Brain microvascular endothelial cell (primary cell): ENCODE measurements around the gene CLIP3.

Source experiments
- DNase-seq: peaks from one replicate; pipeline ENCODE4 v3.0.0-alpha.2; 2020
- H3K27ac ChIP-seq: fragments of 250-450 bp; sonication (Bioruptor Pico); 2 replicates; pipeline ENCODE4 v1.5.1; 2020; ENCODE audit warnings: mild to moderate bottlenecking, moderate library complexity
- H3K27me3 ChIP-seq: fragments of 250-450 bp; sonication (Bioruptor Pico); replicated peaks from 2 replicates; pipeline ENCODE4 v1.5.1; 2020; ENCODE audit warnings: mild to moderate bottlenecking
- H3K36me3 ChIP-seq: fragments of 250-450 bp; sonication (Bioruptor Pico); replicated peaks from 2 replicates; pipeline ENCODE4 v1.5.1; 2020; ENCODE audit warnings: mild to moderate bottlenecking
- H3K4me3 ChIP-seq: 2 replicates; pipeline ENCODE4 v1.5.1; 2011; ENCODE audit warnings: low read depth, mild to moderate bottlenecking, control low read depth, low read length, moderate library complexity
- in situ Hi-C: cut with HindIII; loops from 2 replicates; pipeline ENCODE4 v1.10.0; 2017; ENCODE audit warnings: low sequenced_read_pairs, low pct_ligation_motif_present
- TF ChIP-seq, protein P1 (sequence below): IDR thresholded peaks from 2 replicates; pipeline ENCODE4 v1.5.1; 2011; ENCODE audit warnings: low read depth, mild to moderate bottlenecking, moderate library complexity, low read length, control low read depth, inconsistent platforms; ENCODE audit errors: missing control alignments

CLIP3 gene

DNA sequence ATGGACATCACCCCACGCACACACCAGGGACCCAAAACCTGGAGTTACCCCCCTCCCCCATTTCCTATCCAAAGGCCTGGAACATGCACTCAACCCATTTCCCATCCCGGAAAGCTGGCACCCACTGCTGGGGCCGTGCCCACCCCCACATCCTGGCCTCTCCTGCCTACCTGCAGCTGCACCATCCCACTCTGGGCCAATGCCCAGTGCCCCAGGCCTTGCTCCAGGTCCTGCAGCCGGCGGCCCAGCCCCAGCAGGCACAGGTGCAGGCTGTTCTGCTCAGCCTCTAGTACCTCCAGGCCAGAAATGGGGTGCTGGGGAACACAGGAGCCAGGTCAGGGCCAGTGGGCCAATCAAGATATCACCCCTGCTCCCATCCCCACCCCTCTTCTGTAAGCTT is 25.7 kb downstream of the CLIP3 start:
- no peak overlapping the region for H3K27ac ChIP-seq
- in situ Hi-C loops, result no loop called here
- no peak for DNase-seq
- H3K4me3 ChIP-seq, result no peak overlapping the region
- H3K36me3 ChIP-seq, result no peaks in the 10 kb centered on the region
- TF ChIP-seq, protein P1, sequence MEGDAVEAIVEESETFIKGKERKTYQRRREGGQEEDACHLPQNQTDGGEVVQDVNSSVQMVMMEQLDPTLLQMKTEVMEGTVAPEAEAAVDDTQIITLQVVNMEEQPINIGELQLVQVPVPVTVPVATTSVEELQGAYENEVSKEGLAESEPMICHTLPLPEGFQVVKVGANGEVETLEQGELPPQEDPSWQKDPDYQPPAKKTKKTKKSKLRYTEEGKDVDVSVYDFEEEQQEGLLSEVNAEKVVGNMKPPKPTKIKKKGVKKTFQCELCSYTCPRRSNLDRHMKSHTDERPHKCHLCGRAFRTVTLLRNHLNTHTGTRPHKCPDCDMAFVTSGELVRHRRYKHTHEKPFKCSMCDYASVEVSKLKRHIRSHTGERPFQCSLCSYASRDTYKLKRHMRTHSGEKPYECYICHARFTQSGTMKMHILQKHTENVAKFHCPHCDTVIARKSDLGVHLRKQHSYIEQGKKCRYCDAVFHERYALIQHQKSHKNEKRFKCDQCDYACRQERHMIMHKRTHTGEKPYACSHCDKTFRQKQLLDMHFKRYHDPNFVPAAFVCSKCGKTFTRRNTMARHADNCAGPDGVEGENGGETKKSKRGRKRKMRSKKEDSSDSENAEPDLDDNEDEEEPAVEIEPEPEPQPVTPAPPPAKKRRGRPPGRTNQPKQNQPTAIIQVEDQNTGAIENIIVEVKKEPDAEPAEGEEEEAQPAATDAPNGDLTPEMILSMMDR, result no peak
- H3K27me3 ChIP-seq, result no peaks in the 10 kb centered on the region

- no peaks in the 10 kb centered on the region for H3K27me3 ChIP-seq
- H3K36me3 ChIP-seq, result no peaks in the 10 kb centered on the region
- no peak overlapping the region for H3K4me3 ChIP-seq
- TF ChIP-seq, protein P1, result no peak
- no peak overlapping the region for H3K27ac ChIP-seq
- in situ Hi-C loops, result no loop called here
- no peak for DNase-seq
Measured at GRCh38 chr19:36003284-36003683, 29.4 kb downstream of the CLIP3 start.

GRCh38 chr19:36001605-36002004 is 31.1 kb downstream of the CLIP3 start:
- no peak overlapping the region for H3K4me3 ChIP-seq
- no peak for DNase-seq
- TF ChIP-seq, protein P1, result no peak
- no peaks in the 10 kb centered on the region for H3K36me3 ChIP-seq
- no peaks in the 10 kb centered on the region for H3K27me3 ChIP-seq
- H3K27ac ChIP-seq, result no peak overlapping the region
- in situ Hi-C loops, result no loop called here

- H3K4me3 ChIP-seq, result no peak overlapping the region
- H3K27ac ChIP-seq, result no peak overlapping the region
- no peaks in the 10 kb centered on the region for H3K36me3 ChIP-seq
- no peak for DNase-seq
- H3K27me3 ChIP-seq, result no peaks in the 10 kb centered on the region
- TF ChIP-seq, protein P1, result no peak
- in situ Hi-C loops, result no loop called here
Measured at GRCh38 chr19:35996777-35997176, 35.9 kb downstream of the CLIP3 start.

- DNase-seq, result peak; percentile 87
- TF ChIP-seq, protein P1, result no peak
- in situ Hi-C loops, result no loop called here
- Histone ChIP-seq H3K27me3 (no peaks in the 10 kb centered on the region), H3K36me3 (no peaks in the 10 kb centered on the region), H3K4me3 (peak within 1 kb of the TSS; percentile 69), H3K27ac (no peak within 1 kb of the TSS)
Measured at GRCh38 chr19:35995048-35995993, 37.4 kb downstream of the CLIP3 start, which contains the start of gene SDHAF1. SDHAF1 (plus strand) TSS chr19:35995188; CDS start chr19:35995275, 87 bp downstream.
